Measurements from ENCODE around the gene PAQR9. TPM values are rescaled to one million over a fixed set of nuclear protein-coding genes. Genes with fewer than 3 reads are reported as not detected.

Gene PAQR9
- total RNA-seq, 1 donor from 2014 or later = 15.3 TPM

DNA sequence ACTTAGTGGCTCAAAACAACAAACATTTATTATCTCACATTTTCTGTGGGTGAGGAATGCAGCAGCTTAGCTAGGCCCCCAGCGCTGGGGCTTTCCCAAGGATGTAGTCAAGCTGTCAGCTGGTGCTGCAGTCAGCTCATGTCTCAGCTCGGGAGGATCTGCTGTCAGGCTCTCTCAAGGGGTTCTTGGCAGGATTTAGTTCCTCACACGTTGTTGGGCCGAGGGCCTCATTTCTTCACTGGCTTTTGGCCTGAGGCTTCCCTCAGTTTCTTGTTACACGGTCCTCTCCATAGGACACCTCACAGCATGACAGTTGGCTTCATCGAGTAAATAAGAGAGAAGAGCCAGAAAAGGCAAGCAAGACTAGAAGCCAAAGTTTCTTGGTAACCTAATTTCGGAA is 24.2 kb upstream of the PAQR9 start:
- Histone ChIP-seq H3K4me3 (peak overlapping the region; percentile 11), H3K4me1 (peaks cover 10% of the 10 kb centered on the region), H3K27ac (replicated peaks) (peak overlapping the region; percentile 67), H3K27me3 (ENCODE audit: low read depth) (no peaks in the 10 kb centered on the region), H3K9me3 (replicated peaks) (no peaks in the 10 kb centered on the region), H3K36me3 (no peaks in the 10 kb centered on the region)
- peak; percentile 22 for DNase-seq
- intact Hi-C loops (cut with micrococcal nuclease) = loop anchor here (2.0 kb wide), 1 partner anchor 159 kb away; no protein-coding TSS in a partner anchor
- no peak for TF ChIP-seq CTCF (IDR thresholded peaks at IDR 0.05; ENCODE audit: borderline replicate concordance)

DNA sequence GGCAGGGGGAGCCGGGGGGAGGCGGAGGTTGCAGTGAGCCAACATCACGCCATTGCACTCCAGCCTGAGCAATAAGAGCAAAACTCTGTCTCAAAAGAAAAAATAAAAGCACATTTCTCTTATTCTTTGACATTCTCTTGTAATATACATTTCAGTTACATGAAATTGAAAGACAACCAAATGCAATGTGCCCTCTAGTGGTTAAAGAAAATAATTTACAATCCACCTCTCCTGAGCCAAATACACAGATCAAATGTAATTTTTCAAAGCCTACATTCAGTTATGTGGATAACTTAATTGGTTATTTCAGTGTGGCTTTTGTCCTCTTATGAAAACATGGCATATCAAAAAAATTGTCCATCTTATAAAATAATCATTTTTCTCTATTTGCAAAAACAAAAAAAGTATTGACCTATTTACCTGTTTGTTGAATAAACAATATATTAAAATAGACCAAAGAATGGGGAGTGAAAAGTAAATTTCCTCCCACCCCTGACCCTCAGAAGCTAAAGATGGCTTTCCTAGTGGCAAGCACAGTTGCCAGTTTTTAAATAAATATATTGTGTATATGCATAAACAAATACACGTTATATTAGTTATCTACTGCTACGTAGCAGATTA is 23.7 kb upstream of the PAQR9 start:
- H3K4me3 ChIP-seq = peak overlapping the region; percentile 11

GRCh38 chr3:142984255-142984654 is 20.8 kb upstream of the PAQR9 start:
- Histone ChIP-seq H3K27me3 (ENCODE audit: low read depth) (no peaks in the 10 kb centered on the region), H3K4me3 (no peak overlapping the region), H3K9me3 (replicated peaks) (no peaks in the 10 kb centered on the region), H3K4me1 (peaks cover 17% of the 10 kb centered on the region), H3K36me3 (no peaks in the 10 kb centered on the region), H3K27ac (replicated peaks) (no peak overlapping the region)
- no peak for TF ChIP-seq CTCF (IDR thresholded peaks at IDR 0.05; ENCODE audit: borderline replicate concordance)
- no peak for DNase-seq
- intact Hi-C loops (cut with micrococcal nuclease) = no loop called here

More for the DNA sequence above, 23.7 kb upstream of the PAQR9 start:
- Histone ChIP-seq H3K9me3 (replicated peaks) (no peaks in the 10 kb centered on the region), H3K27me3 (ENCODE audit: low read depth) (no peaks in the 10 kb centered on the region), H3K4me1 (peaks cover 10% of the 10 kb centered on the region), H3K27ac (replicated peaks) (peak overlapping the region; percentile 67), H3K36me3 (no peaks in the 10 kb centered on the region)
- TF ChIP-seq CTCF (IDR thresholded peaks at IDR 0.05; ENCODE audit: borderline replicate concordance) = peak; percentile 78
- intact Hi-C loops (cut with micrococcal nuclease) = loop anchor here (2.0 kb wide), 1 partner anchor 158 kb away; no protein-coding TSS in a partner anchor
- DNase-seq = no peak

- no peak for TF ChIP-seq CTCF (IDR thresholded peaks at IDR 0.05; ENCODE audit: borderline replicate concordance)
- no peak overlapping the region for H3K27ac ChIP-seq (replicated peaks)
- H3K9me3 ChIP-seq (replicated peaks) = no peaks in the 10 kb centered on the region
- DNase-seq = no peak
- H3K27me3 ChIP-seq (ENCODE audit: low read depth) = no peaks in the 10 kb centered on the region
- H3K4me1 ChIP-seq = peaks cover 17% of the 10 kb centered on the region
- no peak overlapping the region for H3K4me3 ChIP-seq
- no peaks in the 10 kb centered on the region for H3K36me3 ChIP-seq
- intact Hi-C loops (cut with micrococcal nuclease) = no loop called here
These were observed 19.8 kb upstream of the PAQR9 start for GRCh38 chr3:142983318-142983717.

- Histone ChIP-seq H3K27ac (replicated peaks) (no peak overlapping the region), H3K36me3 (no peaks in the 10 kb centered on the region), H3K4me3 (no peak overlapping the region), H3K4me1 (peaks cover 13% of the 10 kb centered on the region), H3K27me3 (ENCODE audit: low read depth) (no peaks in the 10 kb centered on the region), H3K9me3 (replicated peaks) (no peaks in the 10 kb centered on the region)
- no peak for TF ChIP-seq CTCF (IDR thresholded peaks at IDR 0.05; ENCODE audit: borderline replicate concordance)
- intact Hi-C loops (cut with micrococcal nuclease) = no loop called here
- DNase-seq = no peak
These were observed 18.7 kb upstream of the PAQR9 start for GRCh38 chr3:142982038-142982773.
